ENCODE results near the gene CCDC85B. TPM values are rescaled to one million over a fixed set of nuclear protein-coding genes. Genes with fewer than 3 reads are reported as not detected.

The CCDC85B gene
- total and polyA plus RNA-seq, 2 of the 13 experiments (the other 11 are each of a cell fraction or from before 2014, with no cell fraction given), result 8.2 to 19.5 TPM

GRCh38 chr11:65872586-65873317, 17.7 kb upstream of the CCDC85B start, which contains the start of gene EFEMP2:
Gene EFEMP2 (minus strand): TSS chr11:65872800. CDS start chr11:65872354, 446 bp downstream.
- ATAC-seq (peak; percentile 4), DNase-seq (ENCODE audit: low spot score) (no peak), FAIRE-seq (no peak)
- H3K4me2 ChIP-seq (ENCODE audit: low read depth, low read length), result peak within 1 kb of the TSS; percentile 78
- in situ Hi-C loops (cut with HindIII; ENCODE audit: extremely low pct_ligation_motif_present, low pct_unique_long_range_greater_than_20kb), result no loop called here
- H3K4me1 ChIP-seq (ENCODE audit: insufficient read depth, low read length), result peaks cover 32% of the 10 kb centered on the region
- 69% methylated on average over 44 of the region's 69 CpGs for WGBS (ENCODE audit: low lambda C conversion rate)
- H3K27me3 ChIP-seq (ENCODE audit: control insufficient read depth in 1 of 2, insufficient read depth in 2 of 2, low read length in 2 of 2), result no peaks in the 10 kb centered on the region; a peak in 1 of 5 replicates
- peak within 1 kb of the TSS; percentile 58 to 73 (median 63); a peak in 5 of 6 replicates for H3K4me3 ChIP-seq (replicated peaks in 1 of 3; ENCODE audit: insufficient read depth in 1 of 3, low read depth in 2 of 3, low read length in 3 of 3)
- H3K79me2 ChIP-seq (ENCODE audit: insufficient read depth, low read length), result no peaks in the 10 kb centered on the region
- H3K9me3 ChIP-seq (ENCODE audit: low read length), result no peaks in the 10 kb centered on the region
- no peak within 1 kb of the TSS for H2AFZ ChIP-seq (ENCODE audit: low read length)
- POLR2A ChIA-PET, result interaction anchor here (1.4 to 8.9 kb wide), 5 partner anchors 13 to 21 kb away, joined by 3 to 81 read pairs (median 6); partner anchors contain the start of genes CCDC85B, CFL1, FIBP and MUS81
- no peaks in the 10 kb centered on the region for H4K20me1 ChIP-seq (ENCODE audit: insufficient read depth, low read length)
- H3K27ac ChIP-seq (ENCODE audit: extremely low read length, insufficient read depth, low read length), result peak within 1 kb of the TSS; percentile 38
- no TSS peak for BruUV-seq (replicated peaks)
- peak within 1 kb of the TSS; percentile 69 for H3K9ac ChIP-seq (ENCODE audit: insufficient read depth, low read depth, low read length)
- intact Hi-C loops (cut with micrococcal nuclease; ENCODE audit: unreplicated experiment), result no loop called here
- peaks cover 0 to 8% of the 10 kb centered on the region in 2 experiments; a peak in 1 of 5 replicates for H3K36me3 ChIP-seq (replicated peaks in 1 of 2; ENCODE audit: control insufficient read depth in 1 of 2, insufficient read depth in 2 of 2, low read length in 2 of 2)
- CTCF ChIA-PET (ENCODE audit: low intra/inter-chr PET ratio, low total read pairs), result interaction anchor here (1.2 to 1.4 kb wide), 2 partner anchors 12 to 116 kb away, joined by 3 to 9 read pairs; no protein-coding TSS in a partner anchor
- no peak for TF ChIP-seq ZHX1 (CRISPR knock-in tag; IDR thresholded peaks at IDR 0.05; ENCODE audit: low read depth)
- TF ChIP-seq SALL1 (CRISPR knock-in tag; IDR thresholded peaks at IDR 0.05), result no peak
- 0 out of 2 replicates have a peak, but pooled peaks have one; percentile 2 for TF ChIP-seq SAFB2 (CRISPR knock-in tag; IDR thresholded peaks at IDR 0.05; ENCODE audit: borderline replicate concordance, low read depth)
- no peak for TF ChIP-seq ZNF256 (CRISPR knock-in tag; conservative IDR thresholded peaks at IDR 0.05)
- TF ChIP-seq GTF3A (CRISPR knock-in tag; conservative IDR thresholded peaks at IDR 0.05), result no peak
- TF ChIP-seq ZNF574 (CRISPR knock-in tag; IDR thresholded peaks at IDR 0.05), result no peak
- TF ChIP-seq STAG1 (CRISPR knock-in tag; IDR thresholded peaks at IDR 0.05), result no peak
- no peak for TF ChIP-seq ZNF446 (CRISPR knock-in tag; IDR thresholded peaks at IDR 0.05)
- TF ChIP-seq HINFP (CRISPR knock-in tag; IDR thresholded peaks at IDR 0.05; ENCODE audit: low read depth), result no peak
- TF ChIP-seq POLR2A (IDR thresholded peaks at IDR 0.05; ENCODE audit: insufficient read depth in 1 of 2, low read depth in 2 of 2, low read length in 2 of 2), result 0 out of 4 replicates have a peak, but pooled peaks of 1 of the 2 experiments have one; percentile 37
- TF ChIP-seq U2AF1 (optimal IDR thresholded peaks at IDR 0.05; ENCODE audit: low read depth, low read length), result no peak
- TF ChIP-seq CC2D1A (CRISPR knock-in tag; IDR thresholded peaks at IDR 0.05), result no peak
- no peak for TF ChIP-seq ZNF138 (CRISPR knock-in tag; IDR thresholded peaks at IDR 0.05; ENCODE audit: low read depth)
- TF ChIP-seq ZNF260 (CRISPR knock-in tag; IDR thresholded peaks at IDR 0.05; ENCODE audit: borderline replicate concordance, low read depth), result no peak
- no peak for TF ChIP-seq ZNF775 (CRISPR knock-in tag; IDR thresholded peaks at IDR 0.05; ENCODE audit: borderline replicate concordance)
- no peak for TF ChIP-seq NFIB (CRISPR knock-in tag; IDR thresholded peaks at IDR 0.05; ENCODE audit: borderline replicate concordance)
- TF ChIP-seq ZNF75D (CRISPR knock-in tag; IDR thresholded peaks at IDR 0.05; ENCODE audit: borderline replicate concordance), result no peak

Measured in HepG2 (cell line).